ENCODE measurements around the gene AMOTL1.
"Not testable (repeated sequence)": the region's sequence is repeated elsewhere in the genome, so short reads cannot be mapped to it uniquely, and the experiment has no call there.

AMOTL1 gene

DNA sequence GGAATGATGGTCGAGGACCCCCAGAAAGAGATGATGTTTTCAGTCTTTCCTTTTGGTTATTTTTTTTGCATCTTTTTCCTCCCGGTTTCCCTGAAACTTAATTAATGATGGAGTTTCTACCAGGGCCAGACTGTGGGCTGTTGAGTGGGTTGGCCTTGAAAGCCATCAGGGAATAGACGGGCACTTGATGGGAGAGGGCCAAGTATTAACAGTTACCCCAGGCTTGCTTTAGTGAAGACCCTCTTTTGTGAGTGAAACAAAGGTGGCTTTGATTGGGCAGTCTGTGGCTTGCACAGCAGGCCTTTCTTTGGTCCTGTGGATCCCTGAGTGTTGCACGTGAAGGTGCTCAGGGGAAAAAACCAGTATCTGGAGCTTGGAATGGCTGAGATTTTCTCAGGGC is 56.9 kb downstream of the AMOTL1 start:
- DNase-seq (ENCODE audit: low spot score): no peak

DNA sequence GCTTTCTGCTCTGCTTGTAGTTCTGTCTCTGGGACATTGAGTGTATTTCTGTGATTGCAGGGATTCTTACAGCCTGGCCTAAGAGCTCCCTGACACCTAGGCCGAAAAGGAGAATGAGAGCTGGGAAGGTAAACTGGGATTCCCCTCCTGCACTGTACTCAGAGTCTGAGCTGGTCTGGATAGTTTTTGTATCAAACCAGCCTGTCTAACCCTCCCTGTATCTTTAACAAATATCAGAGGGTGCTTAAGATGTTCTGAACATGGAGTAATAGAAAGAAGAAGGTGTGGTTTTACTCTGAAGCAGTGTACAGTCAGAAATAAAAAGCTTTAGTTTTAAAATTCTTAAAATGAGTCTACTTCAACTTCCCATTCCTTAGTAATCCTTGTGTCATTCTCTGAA is 57.3 kb downstream of the AMOTL1 start:
- DNase-seq (ENCODE audit: low spot score): no peak

DNA sequence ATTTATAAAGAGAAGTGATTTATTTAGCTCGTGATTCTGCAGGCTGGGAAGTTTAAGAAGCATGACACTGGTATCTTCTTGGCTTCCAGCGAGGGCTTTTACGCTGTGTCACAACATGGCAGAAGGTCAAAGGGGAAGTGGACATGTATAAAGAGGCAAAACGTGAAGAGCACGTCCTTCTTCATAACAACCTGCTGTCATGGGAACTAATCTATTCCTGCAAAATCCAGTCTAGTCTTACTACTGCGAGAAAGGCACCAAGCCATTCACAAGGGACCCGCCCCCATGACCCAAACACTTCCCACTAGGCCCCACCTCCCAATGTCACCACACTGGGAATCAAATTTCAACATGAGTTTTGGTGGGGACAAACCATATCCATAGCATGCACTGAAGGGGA is 58.3 kb downstream of the AMOTL1 start:
- DNase-seq (ENCODE audit: low spot score): no peak

DNA sequence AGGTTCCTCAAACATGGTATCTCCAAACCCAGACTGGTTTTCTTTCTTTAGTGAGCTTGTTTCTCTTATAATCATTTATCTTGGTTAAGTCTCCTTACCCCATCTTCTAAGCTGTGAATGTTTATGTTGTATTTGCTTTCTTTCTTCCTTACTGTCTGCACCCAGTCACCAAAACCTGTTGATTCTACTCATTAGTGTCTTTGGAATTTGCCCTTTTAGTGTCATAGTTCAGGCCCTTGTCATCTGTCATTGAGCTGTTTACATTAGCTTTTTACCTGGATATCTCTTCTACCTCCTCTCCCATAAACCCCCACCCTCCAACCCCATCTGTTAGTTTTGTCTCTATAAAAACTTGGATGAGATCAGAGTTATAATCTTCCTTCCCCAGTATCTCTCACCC is 59.9 kb downstream of the AMOTL1 start:
- DNase-seq (ENCODE audit: low spot score): no peak

DNA sequence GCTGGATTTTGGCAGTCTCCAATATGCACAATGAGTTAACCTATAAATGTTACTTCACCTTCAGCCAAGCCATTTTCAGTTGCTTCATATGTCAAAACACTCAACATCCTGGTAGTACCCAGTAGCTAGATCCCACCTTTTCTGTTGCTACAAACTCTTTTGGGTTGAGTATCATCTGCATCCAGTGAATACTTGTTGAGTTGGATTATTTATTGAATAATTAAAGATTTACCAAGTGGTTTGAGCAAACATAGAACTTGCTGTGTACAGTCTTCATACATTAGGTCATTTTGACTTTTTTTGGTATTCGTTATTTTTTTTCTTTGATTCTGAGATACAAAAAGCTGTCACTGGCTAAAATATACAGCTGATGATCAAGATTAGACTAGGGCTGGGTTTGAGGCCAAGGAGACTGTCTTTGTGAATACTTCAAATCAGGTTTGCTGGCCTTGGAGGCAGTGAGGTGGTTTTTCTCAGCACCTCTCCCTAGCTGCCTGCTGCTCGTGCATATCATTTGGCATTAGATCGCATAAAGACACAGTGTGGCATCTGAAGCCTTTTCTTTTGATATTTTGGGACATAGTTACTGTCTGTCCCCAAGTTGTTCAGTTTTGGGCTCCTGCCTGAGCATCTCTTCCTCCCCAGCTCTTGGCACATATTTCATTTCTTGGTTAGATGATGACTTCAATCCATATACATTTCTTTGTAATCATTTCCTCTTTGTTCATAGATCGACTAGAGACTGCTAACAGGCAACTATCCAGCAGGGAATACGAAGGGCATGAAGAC is 62.8 kb downstream of the AMOTL1 start:
- no peak for DNase-seq (ENCODE audit: low spot score)

DNA sequence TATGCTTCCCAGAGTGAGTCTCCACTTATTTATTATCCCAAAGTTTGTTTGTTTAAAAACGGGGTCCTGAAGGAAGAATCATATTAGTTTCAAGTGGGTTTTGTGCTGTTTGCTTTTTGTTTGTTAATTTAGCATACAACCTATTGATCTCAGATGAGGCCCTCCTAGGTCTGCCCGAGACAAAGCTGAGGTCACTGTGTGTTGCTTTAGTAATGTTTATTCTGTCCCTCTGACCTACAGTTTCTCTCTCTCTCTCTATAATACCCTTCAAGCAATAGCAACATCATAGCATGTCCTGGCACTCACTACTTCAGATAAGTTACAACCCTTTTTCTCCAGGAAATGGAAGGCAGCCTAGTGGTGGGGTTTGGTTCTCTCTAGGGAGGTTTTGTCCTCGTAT is 63.4 kb downstream of the AMOTL1 start:
- DNase-seq (ENCODE audit: low spot score): no peak

DNA sequence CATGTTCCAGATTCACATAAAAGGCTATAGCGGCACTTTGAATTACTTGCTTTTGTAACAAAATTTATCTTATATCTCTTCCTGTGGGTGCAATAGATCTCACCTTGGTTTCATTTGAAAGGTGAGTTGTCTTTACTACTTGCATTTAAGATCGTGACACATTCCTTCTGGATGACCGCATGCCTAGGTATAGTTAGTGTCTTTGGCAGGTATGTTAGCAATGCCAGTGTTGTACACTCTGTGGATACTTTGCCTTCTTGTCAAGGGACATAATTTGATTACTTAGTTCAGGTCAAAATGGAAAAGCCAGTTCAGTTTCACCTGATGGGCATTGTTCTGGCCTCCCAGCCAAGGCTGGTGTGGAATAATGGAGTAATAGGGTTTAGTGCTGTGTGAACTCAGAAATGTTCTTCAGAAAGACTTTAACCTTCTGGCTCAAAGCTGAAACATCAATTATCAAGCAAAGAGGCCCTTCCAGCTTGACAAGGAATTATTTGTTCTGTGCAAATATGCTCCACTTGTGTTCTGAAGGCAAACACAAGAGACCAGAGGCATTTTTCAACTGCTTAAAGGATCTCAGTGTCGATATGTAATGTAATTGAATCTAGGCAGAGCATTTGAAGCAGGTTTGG is 64.6 kb downstream of the AMOTL1 start:
- DNase-seq (ENCODE audit: low spot score): no peak

DNA sequence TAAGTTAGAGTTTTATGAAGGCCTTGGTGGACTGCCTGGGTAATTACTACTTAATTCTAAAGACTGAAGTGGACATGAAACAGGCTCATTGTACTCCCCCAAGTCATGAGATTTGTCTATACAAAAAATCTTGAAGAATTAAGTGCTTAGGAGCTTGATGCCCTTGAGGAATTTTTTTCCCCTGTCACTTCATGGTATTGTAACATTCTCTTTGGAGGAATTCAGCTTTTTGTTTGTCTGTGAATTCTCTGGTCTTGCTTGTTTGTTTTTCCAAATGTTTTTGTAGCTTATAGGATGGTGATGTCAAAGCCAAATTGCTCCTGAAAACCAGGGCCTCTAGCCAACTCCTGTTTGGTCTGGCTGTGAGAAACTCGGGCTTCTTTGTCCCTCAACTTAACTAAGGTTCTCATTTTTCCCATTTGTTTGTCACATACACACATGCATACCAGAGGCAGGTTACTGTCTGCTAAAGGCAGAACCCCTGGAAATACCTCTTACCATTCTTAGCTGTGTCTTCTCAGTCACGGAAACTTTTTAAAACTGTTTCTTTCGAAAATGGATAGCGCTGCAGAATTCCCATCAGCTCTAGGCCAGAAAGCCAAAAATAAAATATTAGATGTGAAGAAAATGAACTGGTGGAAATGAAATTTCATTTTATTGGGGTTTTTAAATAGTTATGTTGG is 66.9 kb downstream of the AMOTL1 start:
- no peak for DNase-seq (ENCODE audit: low spot score)

DNA sequence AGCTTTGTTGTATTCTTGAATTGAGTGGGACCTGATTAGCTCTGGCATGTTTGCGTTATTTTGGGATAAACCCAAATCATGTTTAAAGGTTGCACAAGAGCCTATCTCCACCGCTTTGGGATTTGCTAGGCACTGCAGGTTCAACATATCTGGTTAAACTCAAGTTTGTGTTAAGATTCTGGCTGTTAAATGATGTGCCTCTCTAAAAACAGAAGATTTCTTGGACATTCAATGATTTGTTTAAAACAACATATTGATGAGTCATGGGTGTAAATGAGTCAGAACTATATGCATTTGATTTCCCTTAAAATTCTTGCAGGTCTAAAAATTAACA is 67.4 kb downstream of the AMOTL1 start:
- DNase-seq (ENCODE audit: low spot score): no peak

DNA sequence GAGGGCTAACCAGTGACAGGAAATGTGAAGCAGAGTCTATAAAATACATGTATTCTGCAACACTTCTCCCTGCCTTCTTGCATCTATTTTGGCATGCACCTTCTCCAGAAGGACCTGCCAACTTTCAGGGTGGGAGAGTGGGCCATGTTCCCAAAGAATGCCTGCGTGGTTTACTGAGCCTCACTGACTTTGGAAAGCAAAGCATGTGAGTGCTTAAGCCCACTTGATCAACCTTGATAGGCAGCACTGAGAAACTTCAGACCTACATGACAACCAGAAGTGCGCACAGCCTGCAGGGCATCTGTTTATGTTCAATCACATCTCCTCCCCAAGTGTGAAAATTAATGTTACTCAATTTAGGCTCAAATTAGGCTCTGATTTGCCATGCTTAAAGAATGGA is 69.2 kb downstream of the AMOTL1 start:
- no peak for DNase-seq (ENCODE audit: low spot score)

DNA sequence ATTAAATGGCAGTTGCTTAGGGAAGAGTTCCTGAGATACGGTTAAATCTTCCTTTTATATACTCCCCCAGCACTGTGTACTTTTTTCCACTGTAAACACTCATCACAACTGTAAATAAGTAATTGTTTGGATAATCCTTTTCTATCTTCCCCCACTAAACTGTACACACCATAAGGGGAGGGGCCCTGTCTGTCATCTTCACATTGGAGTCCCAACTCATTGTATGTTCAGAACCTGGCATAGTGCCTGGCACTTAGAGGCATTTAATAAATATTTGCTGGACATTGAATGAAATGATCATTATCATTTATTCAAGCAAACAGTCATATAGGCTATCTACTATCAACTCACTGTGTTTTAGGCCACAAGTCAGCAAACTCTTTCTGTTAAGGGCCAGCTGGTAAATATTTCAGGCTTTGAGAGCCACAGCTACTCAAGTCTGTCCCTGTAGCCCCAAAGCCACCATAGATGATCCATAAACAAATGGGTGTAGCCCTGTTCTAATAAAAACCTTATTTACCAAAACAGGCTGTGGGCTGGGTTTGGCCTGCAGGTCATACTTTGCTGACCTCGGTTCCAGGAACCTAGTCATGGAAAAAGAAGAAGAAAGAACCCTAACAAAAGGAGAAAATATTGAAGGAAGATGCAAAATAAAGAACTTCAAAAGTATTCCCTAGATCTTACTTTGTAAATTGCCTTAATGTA is 70.0 kb downstream of the AMOTL1 start:
- no peak for DNase-seq (ENCODE audit: low spot score)

DNA sequence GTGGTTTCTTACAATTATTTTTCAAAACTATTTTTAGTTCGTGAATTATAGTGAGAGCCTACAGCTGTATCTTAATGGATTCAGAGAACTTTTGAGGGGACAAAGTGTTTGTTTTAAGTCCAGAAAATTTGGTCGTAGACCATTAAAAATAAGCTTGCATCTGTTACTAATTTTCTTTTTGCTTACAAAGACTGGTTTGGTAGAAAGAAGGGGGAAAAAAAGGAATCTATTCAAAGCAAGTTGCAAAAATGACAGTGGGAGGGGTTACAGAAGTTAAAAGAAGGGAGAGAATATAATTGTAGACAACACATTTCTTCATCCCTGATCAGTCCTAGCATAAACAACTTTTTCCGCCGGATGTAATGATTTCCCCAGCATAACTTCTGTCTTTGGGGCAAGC is 72.1 kb downstream of the AMOTL1 start:
- DNase-seq (ENCODE audit: low spot score): no peak

DNA sequence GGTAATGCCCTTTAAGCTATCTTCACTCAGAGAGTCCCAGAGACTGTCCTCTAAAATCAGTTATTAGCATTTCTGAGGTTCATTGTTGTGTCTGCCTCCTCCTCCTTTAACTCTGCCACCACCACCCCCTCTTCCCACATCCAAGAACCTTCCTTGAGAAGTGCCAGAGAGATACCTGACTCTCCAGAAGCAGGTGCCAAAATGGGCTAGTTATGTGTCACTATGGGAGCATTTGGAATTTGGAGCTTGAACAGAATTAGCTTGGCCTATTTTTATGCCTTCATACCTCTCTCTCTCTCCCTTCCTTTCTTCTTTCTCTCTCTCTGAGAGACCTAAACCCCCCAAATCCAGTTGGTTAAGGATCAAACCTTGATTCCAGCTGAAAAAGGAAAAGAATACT is 75.9 kb downstream of the AMOTL1 start:
- DNase-seq (ENCODE audit: low spot score): no peak

DNA sequence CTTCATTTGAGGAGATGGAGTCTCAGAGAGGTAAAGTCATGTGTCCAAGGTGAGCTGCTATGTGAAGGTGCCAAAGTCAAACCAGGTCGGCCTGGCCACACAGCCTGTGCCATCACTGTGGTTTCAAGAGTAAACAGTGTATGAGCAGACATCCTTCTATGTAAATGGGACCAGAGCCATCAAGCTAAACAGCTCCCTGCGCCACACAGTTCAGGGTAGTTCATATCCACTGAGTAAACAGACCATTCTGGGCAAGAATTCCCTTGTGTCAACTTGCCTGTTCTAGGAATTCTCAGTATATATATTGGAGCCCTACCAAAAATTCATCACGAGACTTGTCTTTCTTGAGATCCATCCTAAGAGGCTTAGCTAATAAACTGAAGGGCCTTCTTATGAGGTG is 77.5 kb downstream of the AMOTL1 start:
- DNase-seq (ENCODE audit: low spot score): no peak

DNA sequence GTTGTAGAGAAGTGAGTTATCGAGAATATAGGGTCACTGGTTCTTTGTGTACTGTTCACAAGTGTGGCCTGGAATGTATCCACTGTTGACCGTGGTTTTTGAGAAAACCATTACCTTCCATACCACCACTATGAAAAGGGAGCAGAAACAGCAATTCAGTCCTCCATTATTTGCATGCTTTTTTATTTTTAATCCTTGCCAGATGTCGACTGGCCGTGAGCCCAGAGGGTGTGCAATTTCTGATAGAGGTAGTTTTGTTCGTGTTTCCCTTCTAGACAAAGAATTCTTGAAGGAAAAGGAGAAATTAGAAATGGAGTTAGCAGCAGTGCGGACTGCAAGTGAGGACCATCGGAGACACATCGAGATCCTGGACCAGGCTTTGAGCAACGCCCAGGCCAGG is 81.7 kb downstream of the AMOTL1 start:
- no peak for DNase-seq (ENCODE audit: low spot score)

DNA sequence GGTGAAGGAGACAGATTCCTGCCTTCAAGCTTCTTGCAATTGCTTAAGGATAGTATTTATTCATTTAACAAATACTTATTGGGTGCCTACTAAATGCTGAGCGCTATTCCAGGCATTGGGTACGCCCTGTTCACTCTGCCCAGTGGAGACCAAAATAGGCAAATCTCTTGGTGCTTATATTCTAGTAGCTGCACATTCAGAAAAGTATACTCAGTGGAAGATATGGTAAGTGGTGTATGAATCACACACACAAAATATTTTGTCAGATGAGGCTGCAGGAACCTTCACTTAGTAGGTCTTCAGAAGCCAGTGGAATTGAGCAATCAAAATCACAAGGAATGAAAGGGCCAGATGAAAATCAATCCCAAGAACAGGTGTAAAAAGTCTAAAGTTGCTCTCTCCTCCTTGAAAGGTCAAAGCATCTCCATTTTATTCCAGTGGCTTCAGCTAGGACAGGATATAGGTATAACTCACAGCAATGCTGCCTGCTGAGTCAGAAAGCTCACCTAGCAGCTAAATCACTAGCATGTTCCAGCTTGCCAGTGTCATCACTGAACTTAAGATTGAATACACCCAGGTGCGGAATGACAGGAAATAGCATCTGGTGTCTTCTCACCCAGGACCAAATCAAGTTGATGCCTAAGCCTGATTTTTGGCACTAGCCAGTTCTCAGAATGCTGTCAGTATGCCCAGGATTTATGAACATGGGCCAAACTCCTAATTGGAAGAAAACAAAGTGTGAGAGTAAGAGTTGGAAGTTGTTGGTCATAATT is 83.9 kb downstream of the AMOTL1 start:
- DNase-seq (ENCODE audit: low spot score): no peak

DNA sequence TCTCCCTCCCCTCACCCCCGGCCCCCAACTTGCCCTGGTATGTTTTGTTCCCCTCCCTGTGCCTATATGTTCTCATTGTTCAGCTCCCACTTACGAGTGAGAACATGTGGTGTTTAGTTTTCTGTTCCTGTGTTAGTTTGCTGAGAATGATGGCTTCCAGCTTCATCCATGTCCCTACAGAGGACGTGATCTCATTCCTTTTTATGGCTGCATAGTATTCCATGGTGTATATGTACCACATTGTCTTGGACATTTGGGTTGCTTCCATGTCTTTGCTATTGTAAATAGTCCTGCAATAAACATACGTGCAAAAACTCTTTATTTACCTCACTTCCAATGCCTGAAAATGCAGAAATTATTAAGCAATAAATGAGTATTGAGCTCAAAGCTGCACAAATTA is 85.1 kb downstream of the AMOTL1 start:
- DNase-seq (ENCODE audit: low spot score): not testable (repeated sequence)

DNA sequence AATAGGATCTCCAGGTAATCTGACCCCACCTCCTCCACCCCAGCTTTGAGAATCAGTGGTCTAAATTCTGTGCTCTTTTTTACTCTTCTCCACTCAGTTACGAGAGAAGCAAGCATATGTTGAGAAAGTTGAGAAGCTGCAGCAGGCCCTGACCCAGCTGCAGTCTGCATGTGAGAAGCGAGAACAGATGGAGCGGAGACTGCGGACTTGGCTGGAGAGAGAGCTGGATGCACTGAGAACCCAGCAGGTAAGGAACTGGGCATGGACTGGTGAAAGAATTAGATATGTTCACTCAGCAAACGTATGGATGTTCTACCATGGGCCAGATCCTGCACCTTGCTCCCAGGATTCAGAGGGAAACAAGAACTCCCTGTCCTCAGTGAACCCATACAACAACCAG is 85.7 kb downstream of the AMOTL1 start:
- DNase-seq (ENCODE audit: low spot score): no peak

DNA sequence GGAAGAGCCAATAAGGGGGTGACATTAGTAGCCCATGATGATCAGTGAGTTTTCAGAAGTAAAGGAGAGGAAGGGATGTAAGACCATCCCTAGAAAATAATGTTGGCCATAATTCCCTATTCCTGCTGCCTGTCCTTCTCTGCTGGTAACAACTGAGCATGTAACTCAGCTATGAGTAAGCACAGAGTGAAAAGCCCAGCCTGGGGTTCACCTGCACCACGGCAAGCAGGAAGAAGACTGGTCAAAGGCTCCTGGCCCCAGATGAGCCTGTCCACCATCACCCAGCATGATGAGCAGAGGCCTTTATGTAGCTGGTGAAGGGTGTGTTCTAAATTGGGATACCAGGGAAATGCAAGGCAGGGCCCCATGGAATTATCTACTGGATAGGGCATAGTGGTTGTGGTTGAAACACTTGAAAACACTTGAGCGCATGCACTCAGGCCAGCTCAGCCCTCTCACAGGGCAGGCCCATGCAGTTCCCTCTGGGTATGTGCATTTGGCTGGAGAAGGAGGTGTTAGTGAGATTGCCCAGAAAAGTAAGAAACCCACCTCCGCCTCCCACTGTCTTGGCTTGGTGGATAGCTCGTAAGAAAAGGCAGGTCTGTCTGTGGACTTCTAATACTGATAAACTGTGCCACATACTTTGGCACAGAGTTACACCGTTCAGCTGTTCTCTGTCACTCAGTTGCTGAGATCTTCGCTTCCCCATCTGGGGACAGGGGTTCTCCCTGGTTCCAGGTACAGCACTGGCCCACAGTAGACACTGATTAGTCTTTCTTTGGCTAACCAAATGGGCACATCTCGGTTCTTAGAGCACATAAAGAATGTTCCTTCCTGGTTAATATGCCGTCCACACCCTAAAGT is 86.8 kb downstream of the AMOTL1 start:
- no peak for DNase-seq (ENCODE audit: low spot score)

DNA sequence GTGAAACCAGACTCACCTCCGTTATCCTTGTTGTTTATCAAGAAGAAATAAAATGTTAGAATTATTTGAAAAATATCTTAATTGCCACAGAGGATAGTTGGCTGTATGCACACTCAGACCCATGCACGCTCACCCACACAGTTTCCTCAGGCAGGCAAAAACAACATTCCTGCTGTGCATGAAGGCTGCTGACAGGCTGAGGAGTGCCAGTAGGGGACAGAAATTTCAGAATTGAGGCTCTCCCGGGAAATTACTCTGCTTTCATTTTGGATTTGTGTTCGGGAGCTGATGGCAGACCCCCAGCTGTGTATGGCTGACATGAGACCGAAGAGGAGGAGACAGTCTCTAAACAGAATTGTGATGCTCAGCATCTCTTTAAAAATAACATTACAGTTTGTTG is 87.5 kb downstream of the AMOTL1 start:
- no peak for DNase-seq (ENCODE audit: low spot score)

DNA sequence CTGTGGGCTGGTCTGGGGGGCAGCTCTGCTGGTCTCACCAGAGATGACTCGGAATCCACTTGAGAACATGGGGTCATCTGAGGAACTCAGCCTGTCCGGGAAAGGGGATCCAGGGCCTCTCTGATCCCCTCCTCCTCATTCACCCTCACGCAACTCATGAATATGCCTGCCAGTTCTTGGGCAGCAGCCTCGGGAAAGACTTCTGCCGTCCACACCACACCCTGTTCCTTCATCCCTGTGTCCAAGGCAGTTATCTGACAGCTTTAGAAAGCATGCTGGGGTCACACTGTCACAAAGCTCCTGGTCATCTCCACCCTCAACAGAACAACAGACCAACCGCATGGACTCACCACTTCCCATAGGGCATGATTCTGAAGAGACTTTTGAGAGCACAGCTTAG is 88.3 kb downstream of the AMOTL1 start:
- DNase-seq (ENCODE audit: low spot score): no peak

Data from putamen (tissue), 1 donor.